H1 (cell line): ENCODE measurements around the gene DDX3X.

ENCODE experiments used
- EZH2 ChIP-seq: fragments of 200-600 bp; sonication (generic); IDR thresholded peaks from 2 replicates; pipeline ENCODE4 v1.7.1; 2012; ENCODE audit warnings: low read depth, mild to moderate bottlenecking, moderate library complexity, low read length, inconsistent platforms; ENCODE audit not compliant: severe bottlenecking
- MAX ChIP-seq: IDR thresholded peaks from 2 replicates; pipeline ENCODE4 v1.6.1; 2012; ENCODE audit warnings: inconsistent platforms
- RAD21 ChIP-seq, 2 experiments: IDR thresholded peaks in 1 of 2; conservative IDR thresholded peaks in 1 of 2; 2 replicates each; pipeline ENCODE4 v1.6.1; 2011; ENCODE audit warnings: low read depth in 2 of 2, low read length in 2 of 2, improper control_type of control experiment in 1 of 2, inconsistent platforms in 1 of 2, mild to moderate bottlenecking in 1 of 2, moderate library complexity in 1 of 2
- YY1 ChIP-seq: IDR thresholded peaks from 2 replicates; pipeline ENCODE4 v1.6.1; 2011; ENCODE audit warnings: low read depth, mild to moderate bottlenecking, low read length

- TF ChIP-seq MAX: no peak
- TF ChIP-seq EZH2: no peak
- no peak for TF ChIP-seq RAD21 (IDR thresholded peaks at IDR 0.05 in 1 of 2, conservative IDR thresholded peaks at IDR 0.05 in 1 of 2; ENCODE audit: low read depth in 2 of 2, low read length in 2 of 2)
- no peak for TF ChIP-seq YY1
Observed at GRCh38 chrX:41291309-41291708, 42.7 kb upstream of the DDX3X start.
